ENCODE results near the gene FAXDC2. TPM values are rescaled to one million over a fixed set of nuclear protein-coding genes. Genes with fewer than 3 reads are reported as not detected.

The FAXDC2 gene
- total and polyA plus RNA-seq, 2 donors from 2014 or later: 14.1 to 18.3 TPM

GRCh38 chr5:154802050-154802449, 48.4 kb downstream of the FAXDC2 start:
- intact Hi-C loops (cut with DNase I): no loop called here
- H3K9me3 ChIP-seq (ENCODE audit: control insufficient read depth in 2 of 3, insufficient read depth in 1 of 3, low read length in 3 of 3): no peaks in the 10 kb centered on the region
- H3K4me3 ChIP-seq (ENCODE audit: low read length in 3 of 3): no peak overlapping the region
- no peak for TF ChIP-seq CTCF (IDR thresholded peaks at IDR 0.05; ENCODE audit: borderline replicate concordance, extremely low read depth, insufficient read depth)
- DNase-seq: peak in 1 of 5 donors; percentile 59
- FAIRE-seq: no peak
- no peaks in the 10 kb centered on the region for H3K4me1 ChIP-seq (ENCODE audit: control insufficient read depth in 2 of 3, insufficient read depth in 2 of 3, low read depth in 1 of 3, low read length in 3 of 3)
- no peaks in the 10 kb centered on the region for H3K27me3 ChIP-seq (ENCODE audit: control insufficient read depth, insufficient read depth, low read length)
- H3K36me3 ChIP-seq (ENCODE audit: control insufficient read depth in 2 of 3, insufficient read depth in 3 of 3, low read length in 3 of 3): peaks cover 30 to 78% (median 74%) of the 10 kb centered on the region in 3 donors
- H3K9ac ChIP-seq (ENCODE audit: low read length in 3 of 3): no peak overlapping the region
- H3K27ac ChIP-seq (ENCODE audit: low read depth in 2 of 2, low read length in 2 of 2): no peak overlapping the region

DNA sequence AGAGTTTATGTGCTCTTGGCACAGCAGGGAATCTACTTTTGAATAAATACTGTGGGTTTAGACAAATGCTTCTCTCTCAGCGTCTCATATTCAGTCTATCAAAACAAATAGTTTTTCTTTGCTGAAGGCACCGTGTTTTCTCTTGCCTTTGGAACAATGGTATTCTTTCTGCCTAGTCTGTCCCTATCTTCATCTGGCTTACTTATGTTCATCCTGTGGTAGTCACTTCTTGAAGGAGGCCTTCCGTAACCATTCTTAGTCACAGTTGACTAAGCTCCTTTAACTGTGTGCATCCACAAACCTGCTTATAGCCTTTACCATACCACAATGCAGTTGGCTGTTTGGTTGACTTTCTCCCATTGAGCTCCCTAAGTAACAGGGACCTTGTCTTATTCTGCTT, 49.3 kb downstream of the FAXDC2 start:
- Histone ChIP-seq H3K4me3 (ENCODE audit: low read length in 3 of 3) (no peak overlapping the region), H3K36me3 (ENCODE audit: control insufficient read depth in 2 of 3, insufficient read depth in 3 of 3, low read length in 3 of 3) (peaks cover 30 to 76% (median 75%) of the 10 kb centered on the region in 3 donors), H3K27me3 (ENCODE audit: control insufficient read depth, insufficient read depth, low read length) (no peaks in the 10 kb centered on the region), H3K27ac (ENCODE audit: low read depth in 2 of 2, low read length in 2 of 2) (no peak overlapping the region), H3K4me1 (ENCODE audit: control insufficient read depth in 2 of 3, insufficient read depth in 2 of 3, low read depth in 1 of 3, low read length in 3 of 3) (no peaks in the 10 kb centered on the region), H3K9me3 (ENCODE audit: control insufficient read depth in 2 of 3, insufficient read depth in 1 of 3, low read length in 3 of 3) (no peaks in the 10 kb centered on the region), H3K9ac (ENCODE audit: low read length in 3 of 3) (no peak overlapping the region)
- FAIRE-seq (no peak), DNase-seq (no peak)
- intact Hi-C loops (cut with DNase I): no loop called here
- TF ChIP-seq CTCF (IDR thresholded peaks at IDR 0.05; ENCODE audit: borderline replicate concordance, extremely low read depth, insufficient read depth): no peak

- no peak for TF ChIP-seq CTCF (IDR thresholded peaks at IDR 0.05; ENCODE audit: borderline replicate concordance, extremely low read depth, insufficient read depth)
- intact Hi-C loops (cut with DNase I): no loop called here
- H3K4me1 ChIP-seq (ENCODE audit: control insufficient read depth in 2 of 3, insufficient read depth in 2 of 3, low read depth in 1 of 3, low read length in 3 of 3): no peaks in the 10 kb centered on the region
- no peak for DNase-seq
- H3K27ac ChIP-seq (ENCODE audit: low read depth in 2 of 2, low read length in 2 of 2): no peak overlapping the region
- H3K27me3 ChIP-seq (ENCODE audit: control insufficient read depth, insufficient read depth, low read length): no peaks in the 10 kb centered on the region
- no peak overlapping the region for H3K9ac ChIP-seq (ENCODE audit: low read length in 3 of 3)
- peaks cover 30 to 71% (median 70%) of the 10 kb centered on the region in 3 donors for H3K36me3 ChIP-seq (ENCODE audit: control insufficient read depth in 2 of 3, insufficient read depth in 3 of 3, low read length in 3 of 3)
- H3K9me3 ChIP-seq (ENCODE audit: control insufficient read depth in 2 of 3, insufficient read depth in 1 of 3, low read length in 3 of 3): no peaks in the 10 kb centered on the region
- no peak for FAIRE-seq
- H3K4me3 ChIP-seq (ENCODE audit: low read length in 3 of 3): no peak overlapping the region
These were observed 49.8 kb downstream of the FAXDC2 start for GRCh38 chr5:154800582-154800981.

DNA sequence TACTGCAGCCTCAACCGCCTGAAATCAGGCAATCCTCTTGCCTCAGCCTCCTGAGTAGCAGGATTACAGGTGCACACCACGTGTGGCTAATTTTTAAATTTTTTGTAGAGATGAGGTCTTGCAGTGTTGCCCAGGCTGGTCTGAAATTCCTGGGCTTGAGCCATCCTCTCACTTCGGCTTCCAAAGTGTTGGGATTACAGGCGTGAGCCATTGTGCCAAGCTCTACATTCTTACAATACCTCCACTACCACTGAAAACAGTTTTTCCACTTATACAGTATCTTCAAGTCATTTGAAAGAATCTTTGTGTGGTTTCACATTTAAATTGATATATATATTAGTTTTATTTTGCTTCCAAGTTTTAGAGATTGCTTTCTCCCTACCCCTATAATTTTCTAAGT, 52.6 kb downstream of the FAXDC2 start:
- DNase-seq (no peak), FAIRE-seq (no peak)
- intact Hi-C loops (cut with DNase I): no loop called here
- Histone ChIP-seq H3K36me3 (ENCODE audit: control insufficient read depth in 2 of 3, insufficient read depth in 3 of 3, low read length in 3 of 3) (peaks cover 23 to 69% (median 54%) of the 10 kb centered on the region in 3 donors), H3K27ac (ENCODE audit: low read depth in 2 of 2, low read length in 2 of 2) (no peak overlapping the region), H3K4me3 (ENCODE audit: low read length in 3 of 3) (no peak overlapping the region), H3K9me3 (ENCODE audit: control insufficient read depth in 2 of 3, insufficient read depth in 1 of 3, low read length in 3 of 3) (no peaks in the 10 kb centered on the region), H3K27me3 (ENCODE audit: control insufficient read depth, insufficient read depth, low read length) (no peaks in the 10 kb centered on the region), H3K9ac (ENCODE audit: low read length in 3 of 3) (no peak overlapping the region), H3K4me1 (ENCODE audit: control insufficient read depth in 2 of 3, insufficient read depth in 2 of 3, low read depth in 1 of 3, low read length in 3 of 3) (no peaks in the 10 kb centered on the region)
- TF ChIP-seq CTCF (IDR thresholded peaks at IDR 0.05; ENCODE audit: borderline replicate concordance, extremely low read depth, insufficient read depth): no peak
